Measurements from ENCODE around the gene DNAJC25.

DNA sequence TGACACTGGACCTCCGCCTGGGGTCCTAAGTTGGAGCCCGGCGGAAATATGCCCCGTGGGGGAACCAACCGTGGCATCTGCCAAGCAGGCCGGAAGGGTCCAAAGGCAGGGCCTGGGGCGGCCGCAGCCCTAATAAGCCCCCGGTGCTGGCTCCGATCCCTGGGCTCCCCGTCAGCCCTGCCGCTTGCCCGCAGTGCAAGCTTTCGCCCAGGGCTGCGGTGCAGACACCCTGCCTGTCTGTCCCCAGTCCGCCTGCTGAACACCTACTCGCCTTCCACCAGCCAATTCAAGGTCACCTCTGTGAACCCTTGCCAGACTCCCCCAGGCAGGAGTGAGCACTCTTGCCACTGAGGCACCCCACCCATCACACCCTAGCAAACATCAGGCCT is 31.2 kb upstream of the DNAJC25 start:
- TF ChIP-seq, protein P1, sequence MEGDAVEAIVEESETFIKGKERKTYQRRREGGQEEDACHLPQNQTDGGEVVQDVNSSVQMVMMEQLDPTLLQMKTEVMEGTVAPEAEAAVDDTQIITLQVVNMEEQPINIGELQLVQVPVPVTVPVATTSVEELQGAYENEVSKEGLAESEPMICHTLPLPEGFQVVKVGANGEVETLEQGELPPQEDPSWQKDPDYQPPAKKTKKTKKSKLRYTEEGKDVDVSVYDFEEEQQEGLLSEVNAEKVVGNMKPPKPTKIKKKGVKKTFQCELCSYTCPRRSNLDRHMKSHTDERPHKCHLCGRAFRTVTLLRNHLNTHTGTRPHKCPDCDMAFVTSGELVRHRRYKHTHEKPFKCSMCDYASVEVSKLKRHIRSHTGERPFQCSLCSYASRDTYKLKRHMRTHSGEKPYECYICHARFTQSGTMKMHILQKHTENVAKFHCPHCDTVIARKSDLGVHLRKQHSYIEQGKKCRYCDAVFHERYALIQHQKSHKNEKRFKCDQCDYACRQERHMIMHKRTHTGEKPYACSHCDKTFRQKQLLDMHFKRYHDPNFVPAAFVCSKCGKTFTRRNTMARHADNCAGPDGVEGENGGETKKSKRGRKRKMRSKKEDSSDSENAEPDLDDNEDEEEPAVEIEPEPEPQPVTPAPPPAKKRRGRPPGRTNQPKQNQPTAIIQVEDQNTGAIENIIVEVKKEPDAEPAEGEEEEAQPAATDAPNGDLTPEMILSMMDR (conservative IDR thresholded peaks at IDR 0.05 in 1 of 2, IDR thresholded peaks at IDR 0.05 in 1 of 2; ENCODE audit: low read depth in 1 of 2, low read length in 2 of 2), result no peak
- TF ChIP-seq EZH2 (IDR thresholded peaks at IDR 0.05; ENCODE audit: low read length, missing control alignments), result no peak
